ENCODE measurements around the gene NXN. TPM values are rescaled to one million over a fixed set of nuclear protein-coding genes. Genes with fewer than 3 reads are reported as not detected.
"Not testable (repeated sequence)": the region's sequence is repeated elsewhere in the genome, so short reads cannot be mapped to it uniquely, and the experiment has no call there.

NXN gene
- total RNA-seq, 4 donors from 2014 or later = 11.3 to 51.6 (median 31.8) TPM

DNA sequence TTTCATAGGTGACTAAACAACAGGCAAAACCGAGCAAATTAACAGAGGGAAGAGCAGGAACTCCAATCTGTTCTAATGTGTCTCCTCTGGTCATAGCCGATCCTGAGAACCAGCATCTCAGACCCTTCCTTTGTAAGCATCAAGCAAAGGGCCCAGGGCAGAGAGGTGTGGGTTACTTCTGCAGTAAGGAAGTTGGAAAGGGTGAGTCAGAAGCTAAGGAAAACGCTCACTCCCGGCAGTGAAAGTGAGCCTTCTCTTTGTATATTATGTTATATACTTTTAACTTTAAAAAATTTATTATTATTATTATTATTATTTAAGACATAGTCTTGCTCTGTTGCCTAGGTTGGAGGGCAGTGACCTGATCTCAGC, 119.8 kb downstream of the NXN start:
- no peak overlapping the region for H3K4me3 ChIP-seq (ENCODE audit: low read depth, poor library complexity, severe bottlenecking)
- DNase-seq (ENCODE audit: low spot score in 2 of 2) = no peak
- TF ChIP-seq POLR2A (IDR thresholded peaks at IDR 0.05) = no peak
- TF ChIP-seq, protein P1, sequence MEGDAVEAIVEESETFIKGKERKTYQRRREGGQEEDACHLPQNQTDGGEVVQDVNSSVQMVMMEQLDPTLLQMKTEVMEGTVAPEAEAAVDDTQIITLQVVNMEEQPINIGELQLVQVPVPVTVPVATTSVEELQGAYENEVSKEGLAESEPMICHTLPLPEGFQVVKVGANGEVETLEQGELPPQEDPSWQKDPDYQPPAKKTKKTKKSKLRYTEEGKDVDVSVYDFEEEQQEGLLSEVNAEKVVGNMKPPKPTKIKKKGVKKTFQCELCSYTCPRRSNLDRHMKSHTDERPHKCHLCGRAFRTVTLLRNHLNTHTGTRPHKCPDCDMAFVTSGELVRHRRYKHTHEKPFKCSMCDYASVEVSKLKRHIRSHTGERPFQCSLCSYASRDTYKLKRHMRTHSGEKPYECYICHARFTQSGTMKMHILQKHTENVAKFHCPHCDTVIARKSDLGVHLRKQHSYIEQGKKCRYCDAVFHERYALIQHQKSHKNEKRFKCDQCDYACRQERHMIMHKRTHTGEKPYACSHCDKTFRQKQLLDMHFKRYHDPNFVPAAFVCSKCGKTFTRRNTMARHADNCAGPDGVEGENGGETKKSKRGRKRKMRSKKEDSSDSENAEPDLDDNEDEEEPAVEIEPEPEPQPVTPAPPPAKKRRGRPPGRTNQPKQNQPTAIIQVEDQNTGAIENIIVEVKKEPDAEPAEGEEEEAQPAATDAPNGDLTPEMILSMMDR (IDR thresholded peaks at IDR 0.05) = no peak
- intact Hi-C loops (cut with DNase I; ENCODE audit: low total_unique reads) = no loop called here
- 36 to 37% methylated on average over 4 of the region's 4 CpGs for WGBS, 2 donors

DNA sequence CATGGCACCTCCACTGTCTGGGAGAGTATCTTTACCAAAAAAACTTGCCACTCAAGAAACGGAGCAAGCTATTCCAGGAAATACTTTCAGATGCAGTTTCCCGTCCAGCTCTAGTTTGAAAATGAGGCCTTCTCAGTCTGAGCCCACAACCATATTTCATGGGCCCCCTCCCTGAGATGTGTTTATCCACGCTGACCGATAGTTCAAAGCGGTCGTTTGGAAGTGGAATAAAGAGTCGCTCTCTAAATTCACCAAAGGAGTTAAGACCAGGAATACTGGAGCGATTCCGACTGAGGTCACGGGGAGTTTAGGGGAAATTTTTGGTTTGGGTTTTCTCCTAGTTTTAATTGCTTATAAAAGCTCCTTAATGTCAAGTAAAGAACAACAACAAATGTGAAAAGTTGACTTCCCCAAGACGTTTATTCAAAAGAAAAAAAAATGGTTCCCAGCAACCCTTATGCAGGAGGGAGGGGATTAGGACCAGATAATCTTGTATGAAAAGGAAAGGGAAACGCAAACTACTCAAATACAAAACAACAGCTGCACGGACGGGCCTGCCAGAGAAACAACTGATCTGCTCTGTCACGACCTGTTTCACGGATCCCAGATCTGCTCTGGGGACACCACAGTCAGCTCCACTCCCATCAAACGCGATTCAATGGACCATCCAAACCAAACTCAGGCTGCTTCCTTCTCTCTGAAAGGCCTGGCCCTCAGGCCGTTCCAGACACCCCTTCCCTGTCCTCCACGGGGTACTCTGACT, 120.3 kb downstream of the NXN start:
- WGBS, 2 donors = 24 to 29% methylated on average over 20 of the region's 20 CpGs
- TF ChIP-seq POLR2A (IDR thresholded peaks at IDR 0.05) = no peak
- TF ChIP-seq, protein P1 (IDR thresholded peaks at IDR 0.05) = no peak
- intact Hi-C loops (cut with DNase I; ENCODE audit: low total_unique reads) = no loop called here
- H3K4me3 ChIP-seq (ENCODE audit: low read depth, poor library complexity, severe bottlenecking) = no peak overlapping the region
- DNase-seq (ENCODE audit: low spot score in 2 of 2) = no peak

DNA sequence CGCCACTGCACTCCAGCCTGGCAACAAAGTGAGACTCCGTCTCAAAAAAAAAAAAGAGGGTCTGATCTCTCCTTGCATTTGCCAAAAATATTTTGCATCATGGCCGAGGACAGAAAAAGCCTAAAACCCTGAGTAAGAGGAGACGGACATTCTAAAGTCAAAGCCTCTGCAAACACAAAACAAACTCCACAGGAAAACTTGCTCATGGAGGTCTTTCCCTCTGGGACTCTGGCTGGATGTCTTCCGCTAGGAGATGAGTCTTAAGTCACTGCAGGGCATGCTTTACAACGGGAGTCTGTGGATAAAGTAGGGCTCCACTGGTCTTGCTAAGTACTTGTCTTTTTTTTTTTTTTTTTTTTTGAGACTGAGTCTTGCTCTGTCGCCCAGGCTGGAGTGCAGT, 123.4 kb downstream of the NXN start:
- DNase-seq (ENCODE audit: low spot score in 2 of 2) = no peak
- H3K4me3 ChIP-seq (ENCODE audit: low read depth, poor library complexity, severe bottlenecking) = no peak overlapping the region
- TF ChIP-seq, protein P1 (IDR thresholded peaks at IDR 0.05) = no peak
- TF ChIP-seq POLR2A (IDR thresholded peaks at IDR 0.05) = no peak
- 69 to 71% methylated on average over 7 of the region's 7 CpGs for WGBS, 2 donors
- intact Hi-C loops (cut with DNase I; ENCODE audit: low total_unique reads) = no loop called here

DNA sequence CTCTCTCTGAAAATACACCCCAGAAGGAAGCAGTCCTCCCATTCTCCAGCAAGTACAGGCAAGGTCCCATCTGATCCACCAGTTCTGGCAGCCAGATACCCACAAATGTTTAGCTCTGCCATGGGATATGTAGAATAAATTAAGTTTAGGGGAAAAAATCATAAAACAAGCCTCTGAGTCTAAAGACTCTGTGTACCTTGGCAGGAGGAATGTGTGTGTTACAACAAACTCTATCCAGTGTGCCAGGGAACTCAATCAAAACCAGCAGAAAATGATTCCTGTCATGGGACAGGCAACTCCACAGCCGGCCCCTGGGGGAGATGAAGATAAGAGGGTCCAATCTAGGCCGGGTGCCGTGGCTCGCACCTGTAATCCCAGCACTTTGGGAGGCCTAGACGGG, 124.0 kb downstream of the NXN start:
- H3K4me3 ChIP-seq (ENCODE audit: low read depth, poor library complexity, severe bottlenecking) = no peak overlapping the region
- DNase-seq (ENCODE audit: low spot score in 2 of 2) = no peak
- intact Hi-C loops (cut with DNase I; ENCODE audit: low total_unique reads) = no loop called here
- WGBS, 2 donors = 20 to 38% methylated on average over 5 of the region's 5 CpGs
- TF ChIP-seq, protein P1 (IDR thresholded peaks at IDR 0.05) = no peak
- no peak for TF ChIP-seq POLR2A (IDR thresholded peaks at IDR 0.05)

DNA sequence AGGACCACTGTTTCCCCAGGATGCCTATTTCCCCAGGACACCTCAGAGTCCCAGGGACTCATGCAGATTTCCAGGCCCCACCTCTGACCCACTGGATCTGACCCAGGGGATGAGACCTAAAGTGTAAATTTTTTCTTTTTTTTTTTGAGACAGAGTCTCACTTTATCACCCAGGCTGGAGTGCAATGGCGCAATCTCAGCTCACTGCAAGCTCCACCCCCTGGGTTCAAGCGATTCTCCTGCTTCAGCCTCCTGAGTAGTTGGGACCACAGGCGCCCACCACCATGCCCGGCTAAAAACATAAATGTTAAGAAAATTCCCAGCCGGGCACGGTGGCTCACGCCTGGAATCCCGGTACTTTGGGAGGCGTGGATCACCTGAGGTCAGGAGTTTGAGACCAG, 126.7 kb downstream of the NXN start:
- intact Hi-C loops (cut with DNase I; ENCODE audit: low total_unique reads); DNase-seq (ENCODE audit: low spot score in 2 of 2); H3K4me3 ChIP-seq (ENCODE audit: low read depth, poor library complexity, severe bottlenecking): not testable (repeated sequence)
- 96% methylated on average over 9 of the region's 9 CpGs for WGBS, 2 donors

DNA sequence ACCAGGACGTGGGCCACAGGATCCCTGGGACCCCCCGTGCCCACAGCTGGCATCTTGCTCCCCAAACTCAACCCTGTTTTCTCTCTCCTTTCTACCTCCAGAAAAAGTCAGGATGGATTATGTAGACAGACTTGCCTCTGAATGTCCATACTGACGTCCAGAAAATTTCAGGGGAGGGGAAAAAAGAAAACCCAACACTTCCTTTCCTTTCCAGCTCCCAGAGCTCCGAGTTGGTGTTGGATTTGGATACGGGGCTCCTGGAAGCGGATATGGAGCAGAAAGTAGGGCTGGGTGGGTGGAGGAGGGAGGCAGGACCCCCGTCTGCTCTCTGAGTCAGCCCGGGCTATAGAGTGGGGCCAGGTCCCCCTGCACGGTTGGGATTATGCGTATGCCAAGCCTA, 127.2 kb downstream of the NXN start:
- no peak overlapping the region for H3K4me3 ChIP-seq (ENCODE audit: low read depth, poor library complexity, severe bottlenecking)
- 85 to 87% methylated on average over 10 of the region's 10 CpGs for WGBS, 2 donors
- DNase-seq (ENCODE audit: low spot score in 2 of 2) = no peak
- TF ChIP-seq, protein P1 (IDR thresholded peaks at IDR 0.05) = no peak
- TF ChIP-seq POLR2A (IDR thresholded peaks at IDR 0.05) = no peak
- intact Hi-C loops (cut with DNase I; ENCODE audit: low total_unique reads) = no loop called here
